K562 (cell line): ENCODE data around the gene HYPK. TPM values are rescaled to one million over a fixed set of nuclear protein-coding genes. Genes with fewer than 3 reads are reported as not detected.

Source experiments
- ETS2 ChIP-seq: IDR thresholded peaks from 2 replicates; pipeline ENCODE4 v1.6.1; 2016; ENCODE audit warnings: borderline replicate concordance, missing genetic modification characterization, mild to moderate bottlenecking, moderate library complexity, missing compliant biosample characterization; ENCODE audit not compliant: poor library complexity, severe bottlenecking
- GATA2 ChIP-seq: sonication (generic); formaldehyde crosslinking; IDR thresholded peaks from 2 replicates; pipeline ENCODE4 v1.4.0; 2020; ENCODE audit warnings: mild to moderate bottlenecking, missing genetic modification reagents
- HNRNPLL ChIP-seq: fragments of 200-400 bp; formaldehyde crosslinking; IDR thresholded peaks from 2 replicates; pipeline ENCODE4 v1.6.1; 2017; ENCODE audit warnings: low read length, low read depth, mild to moderate bottlenecking; ENCODE audit not compliant: poor library complexity, severe bottlenecking
- ILF3 ChIP-seq: fragments of 450-650 bp; IDR thresholded peaks from 2 replicates; pipeline ENCODE4 v1.6.1; 2018; ENCODE audit warnings: antibody characterized with exemption, mild to moderate bottlenecking, moderate library complexity, borderline replicate concordance
- NFYB ChIP-seq: IDR thresholded peaks from 2 replicates; pipeline ENCODE4 v1.6.1; 2011; ENCODE audit warnings: mild to moderate bottlenecking, moderate library complexity; ENCODE audit not compliant: insufficient read length; ENCODE audit errors: extremely low read depth
- PHB ChIP-seq: fragments of 250-450 bp; sonication (Bioruptor Pico); IDR thresholded peaks from 2 replicates; pipeline ENCODE4 v1.5.0; 2021
- PHF20 ChIP-seq: fragments of 450-650 bp; IDR thresholded peaks from 2 replicates; pipeline ENCODE4 v1.6.1; 2018; ENCODE audit not compliant: partially characterized antibody
- TARDBP ChIP-seq: fragments of 450-650 bp; IDR thresholded peaks from 2 replicates; pipeline ENCODE4 v1.6.1; 2016
- TEAD4 ChIP-seq, 2 experiments: sonication (generic) in 1 of 2; formaldehyde crosslinking in 1 of 2; IDR thresholded peaks; 2 replicates each; pipeline versions ENCODE4 v1.6.1 to v1.8.0; 2012 to 2022; ENCODE audit warnings: borderline replicate concordance in 1 of 2, inconsistent platforms in 1 of 2, low read length in 1 of 2, mild to moderate bottlenecking in 1 of 2, missing genetic modification reagents in 1 of 2
- ZFX ChIP-seq: sonication (generic); formaldehyde crosslinking; IDR thresholded peaks from 2 replicates; pipeline ENCODE4 v1.8.0; 2022; ENCODE audit warnings: mild to moderate bottlenecking, missing genetic modification reagents, moderate library complexity
- ZNF124 ChIP-seq: sonication (generic); formaldehyde crosslinking; IDR thresholded peaks from 2 replicates; pipeline ENCODE4 v1.8.1; 2022; ENCODE audit warnings: missing genetic modification reagents
- ZNF133 ChIP-seq: fragments of 250-450 bp; sonication (Bioruptor Pico); IDR thresholded peaks from 2 replicates; pipeline ENCODE4 v1.4.0; 2020; ENCODE audit warnings: mild to moderate bottlenecking
- ZNF717 ChIP-seq: fragments of 250-450 bp; sonication (Bioruptor Pico); IDR thresholded peaks from 2 replicates; pipeline ENCODE4 v1.5.0; 2021
- polyA plus RNA-seq, 8 experiments: library from polyadenylated mRNA; depleted of rRNA in 4 of 8; stranded (reverse) in 5 of 8; unstranded in 3 of 8; fragments of >200 nt; fragmentation: Nextera tagmentation in 2 of 8; fragmentation: Illumina TruSeq in 1 of 8; extraction: Ambion mirVana in 2 of 8; extraction: Trizol in 1 of 8; gene quantifications; 2 replicates each; pipeline versions ENCODE4 v1.2.1 to v1.2.3, GENCODE V29; 2011 to 2014; ENCODE audit warnings: inconsistent platforms in 1 of 8, missing spikeins in 1 of 8
- total RNA-seq, 7 experiments: library from RNA; depleted of rRNA in 6 of 7; stranded (reverse); fragments of >200 nt in 6 of 7; fragmentation: Illumina TruSeq in 2 of 7; extraction: Trizol in 2 of 7; gene quantifications; 2 replicates each; pipeline versions ENCODE4 v1.2.1 to v1.2.3, GENCODE V29; 2011 to 2021; ENCODE audit warnings: low replicate concordance in 1 of 7
- TF ChIP-seq, protein P1 (sequence below): sonication (generic); formaldehyde crosslinking; IDR thresholded peaks from 2 replicates; pipeline ENCODE4 v1.9.0; 2022; ENCODE audit warnings: mild to moderate bottlenecking, missing genetic modification reagents
- TF ChIP-seq, protein P2 (sequence below): fragments of 250-450 bp; sonication (Bioruptor Pico); IDR thresholded peaks from 2 replicates; pipeline ENCODE4 v1.5.0; 2022; ENCODE audit warnings: mild to moderate bottlenecking
- TF ChIP-seq, protein P3 (sequence below): sonication (generic); formaldehyde crosslinking; IDR thresholded peaks from 2 replicates; pipeline ENCODE4 v1.8.0; 2022; ENCODE audit warnings: mild to moderate bottlenecking, missing genetic modification reagents
- TF ChIP-seq, protein P4 (sequence below): sonication (generic); formaldehyde crosslinking; IDR thresholded peaks from 2 replicates; pipeline ENCODE4 v1.8.1; 2023; ENCODE audit warnings: mild to moderate bottlenecking, missing genetic modification reagents
- TF ChIP-seq, protein P5 (sequence below): sonication (generic); formaldehyde crosslinking; IDR thresholded peaks from 2 replicates; pipeline ENCODE4 v1.8.1; 2023; ENCODE audit warnings: mild to moderate bottlenecking, missing genetic modification reagents
- TF ChIP-seq, protein P6 (sequence below): fragments of 450-650 bp; IDR thresholded peaks from one replicate; pipeline ENCODE4 v1.6.1; 2018; ENCODE audit warnings: mild to moderate bottlenecking, moderate library complexity; ENCODE audit not compliant: partially characterized antibody

Gene HYPK
- total and polyA plus RNA-seq, 9 of the 15 experiments (the other 6 are each of a cell fraction or from before 2014, with no cell fraction given) = 7.2 to 28.0 (median 21.1) TPM

DNA sequence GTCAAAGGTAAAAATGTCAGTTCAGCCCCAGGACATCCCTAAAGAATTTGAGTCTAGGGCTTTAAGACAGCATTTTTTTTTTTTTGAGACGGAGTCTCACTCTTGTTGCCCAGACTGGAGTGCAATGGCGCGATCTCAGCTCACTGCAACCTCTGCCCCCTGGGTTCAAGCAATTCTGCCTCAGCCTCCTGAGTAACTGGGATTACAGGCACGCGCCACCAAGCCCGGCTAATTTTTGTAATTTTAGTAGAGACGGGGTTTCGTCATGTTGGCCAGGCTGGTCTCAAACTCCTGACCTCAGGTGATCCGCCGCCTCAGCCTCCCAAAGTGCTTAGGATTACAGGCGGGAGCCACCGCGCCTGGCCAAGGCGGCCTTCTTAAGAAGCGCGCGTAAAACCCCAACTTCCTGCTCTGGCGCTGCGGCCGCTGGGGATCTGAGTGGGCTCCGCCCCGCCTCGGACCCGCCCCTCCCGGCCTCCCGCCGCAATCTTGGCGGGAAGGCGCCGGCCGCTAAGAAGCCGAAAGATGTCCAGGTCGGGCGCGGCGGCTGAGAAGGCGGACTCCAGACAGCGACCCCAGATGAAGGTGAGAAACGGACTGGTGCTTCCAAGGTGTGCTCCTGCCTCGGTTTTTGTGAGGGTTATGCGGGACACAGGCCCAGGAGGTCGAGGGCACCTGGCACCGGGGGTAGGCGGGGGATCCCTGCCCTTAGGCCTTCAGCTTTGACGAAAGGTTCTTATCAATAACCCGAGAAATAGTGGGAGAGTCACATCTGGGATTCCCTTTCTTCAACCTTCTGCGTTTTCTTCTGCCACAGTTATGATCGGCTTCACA lies 26.3 kb downstream of the HYPK start, which contains the start of gene WDR76 (continued):
- TF ChIP-seq, protein P1, sequence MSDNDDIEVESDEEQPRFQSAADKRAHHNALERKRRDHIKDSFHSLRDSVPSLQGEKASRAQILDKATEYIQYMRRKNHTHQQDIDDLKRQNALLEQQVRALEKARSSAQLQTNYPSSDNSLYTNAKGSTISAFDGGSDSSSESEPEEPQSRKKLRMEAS = peak; percentile 85
- TF ChIP-seq, protein P2, sequence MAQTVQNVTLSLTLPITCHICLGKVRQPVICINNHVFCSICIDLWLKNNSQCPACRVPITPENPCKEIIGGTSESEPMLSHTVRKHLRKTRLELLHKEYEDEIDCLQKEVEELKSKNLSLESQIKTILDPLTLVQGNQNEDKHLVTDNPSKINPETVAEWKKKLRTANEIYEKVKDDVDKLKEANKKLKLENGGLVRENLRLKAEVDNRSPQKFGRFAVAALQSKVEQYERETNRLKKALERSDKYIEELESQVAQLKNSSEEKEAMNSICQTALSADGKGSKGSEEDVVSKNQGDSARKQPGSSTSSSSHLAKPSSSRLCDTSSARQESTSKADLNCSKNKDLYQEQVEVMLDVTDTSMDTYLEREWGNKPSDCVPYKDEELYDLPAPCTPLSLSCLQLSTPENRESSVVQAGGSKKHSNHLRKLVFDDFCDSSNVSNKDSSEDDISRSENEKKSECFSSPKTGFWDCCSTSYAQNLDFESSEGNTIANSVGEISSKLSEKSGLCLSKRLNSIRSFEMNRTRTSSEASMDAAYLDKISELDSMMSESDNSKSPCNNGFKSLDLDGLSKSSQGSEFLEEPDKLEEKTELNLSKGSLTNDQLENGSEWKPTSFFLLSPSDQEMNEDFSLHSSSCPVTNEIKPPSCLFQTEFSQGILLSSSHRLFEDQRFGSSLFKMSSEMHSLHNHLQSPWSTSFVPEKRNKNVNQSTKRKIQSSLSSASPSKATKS = no peak
- TF ChIP-seq, protein P3, sequence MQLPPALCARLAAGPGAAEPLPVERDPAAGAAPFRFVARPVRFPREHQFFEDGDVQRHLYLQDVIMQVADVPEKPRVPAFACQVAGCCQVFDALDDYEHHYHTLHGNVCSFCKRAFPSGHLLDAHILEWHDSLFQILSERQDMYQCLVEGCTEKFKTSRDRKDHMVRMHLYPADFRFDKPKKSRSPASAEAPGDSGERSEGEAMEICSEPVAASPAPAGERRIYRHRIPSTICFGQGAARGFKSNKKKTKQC = peak; percentile 81
- TF ChIP-seq ZNF717 (CRISPR knock-in tag) = no peak
- TF ChIP-seq, protein P4, sequence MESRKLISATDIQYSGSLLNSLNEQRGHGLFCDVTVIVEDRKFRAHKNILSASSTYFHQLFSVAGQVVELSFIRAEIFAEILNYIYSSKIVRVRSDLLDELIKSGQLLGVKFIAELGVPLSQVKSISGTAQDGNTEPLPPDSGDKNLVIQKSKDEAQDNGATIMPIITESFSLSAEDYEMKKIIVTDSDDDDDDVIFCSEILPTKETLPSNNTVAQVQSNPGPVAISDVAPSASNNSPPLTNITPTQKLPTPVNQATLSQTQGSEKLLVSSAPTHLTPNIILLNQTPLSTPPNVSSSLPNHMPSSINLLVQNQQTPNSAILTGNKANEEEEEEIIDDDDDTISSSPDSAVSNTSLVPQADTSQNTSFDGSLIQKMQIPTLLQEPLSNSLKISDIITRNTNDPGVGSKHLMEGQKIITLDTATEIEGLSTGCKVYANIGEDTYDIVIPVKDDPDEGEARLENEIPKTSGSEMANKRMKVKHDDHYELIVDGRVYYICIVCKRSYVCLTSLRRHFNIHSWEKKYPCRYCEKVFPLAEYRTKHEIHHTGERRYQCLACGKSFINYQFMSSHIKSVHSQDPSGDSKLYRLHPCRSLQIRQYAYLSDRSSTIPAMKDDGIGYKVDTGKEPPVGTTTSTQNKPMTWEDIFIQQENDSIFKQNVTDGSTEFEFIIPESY (CRISPR knock-in tag) = peak; percentile 34; the same call in 1 of the 2 replicates
- no peak for TF ChIP-seq ETS2 (tag)
- TF ChIP-seq ZNF133 (CRISPR knock-in tag) = no peak
- TF ChIP-seq TARDBP = no peak
- peak; percentile 51 for TF ChIP-seq PHF20
- TF ChIP-seq ZFX (CRISPR knock-in tag) = peak; percentile 67
- TF ChIP-seq PHB = no peak
- no peak for TF ChIP-seq NFYB
- TF ChIP-seq, protein P5, sequence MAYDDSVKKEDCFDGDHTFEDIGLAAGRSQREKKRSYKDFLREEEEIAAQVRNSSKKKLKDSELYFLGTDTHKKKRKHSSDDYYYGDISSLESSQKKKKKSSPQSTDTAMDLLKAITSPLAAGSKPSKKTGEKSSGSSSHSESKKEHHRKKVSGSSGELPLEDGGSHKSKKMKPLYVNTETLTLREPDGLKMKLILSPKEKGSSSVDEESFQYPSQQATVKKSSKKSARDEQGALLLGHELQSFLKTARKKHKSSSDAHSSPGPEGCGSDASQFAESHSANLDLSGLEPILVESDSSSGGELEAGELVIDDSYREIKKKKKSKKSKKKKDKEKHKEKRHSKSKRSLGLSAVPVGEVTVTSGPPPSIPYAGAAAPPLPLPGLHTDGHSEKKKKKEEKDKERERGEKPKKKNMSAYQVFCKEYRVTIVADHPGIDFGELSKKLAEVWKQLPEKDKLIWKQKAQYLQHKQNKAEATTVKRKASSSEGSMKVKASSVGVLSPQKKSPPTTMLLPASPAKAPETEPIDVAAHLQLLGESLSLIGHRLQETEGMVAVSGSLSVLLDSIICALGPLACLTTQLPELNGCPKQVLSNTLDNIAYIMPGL (CRISPR knock-in tag) = 0 out of 2 replicates have a peak, but pooled peaks have one; percentile 37
- TF ChIP-seq ILF3 = no peak
- no peak for TF ChIP-seq TEAD4 (IDR thresholded peaks at IDR 0.05; ENCODE audit: low read length)
- no peak for TF ChIP-seq TEAD4 (CRISPR knock-in tag; IDR thresholded peaks at IDR 0.05; ENCODE audit: borderline replicate concordance)
- no peak for TF ChIP-seq ZNF124 (CRISPR knock-in tag)
- TF ChIP-seq, protein P6, sequence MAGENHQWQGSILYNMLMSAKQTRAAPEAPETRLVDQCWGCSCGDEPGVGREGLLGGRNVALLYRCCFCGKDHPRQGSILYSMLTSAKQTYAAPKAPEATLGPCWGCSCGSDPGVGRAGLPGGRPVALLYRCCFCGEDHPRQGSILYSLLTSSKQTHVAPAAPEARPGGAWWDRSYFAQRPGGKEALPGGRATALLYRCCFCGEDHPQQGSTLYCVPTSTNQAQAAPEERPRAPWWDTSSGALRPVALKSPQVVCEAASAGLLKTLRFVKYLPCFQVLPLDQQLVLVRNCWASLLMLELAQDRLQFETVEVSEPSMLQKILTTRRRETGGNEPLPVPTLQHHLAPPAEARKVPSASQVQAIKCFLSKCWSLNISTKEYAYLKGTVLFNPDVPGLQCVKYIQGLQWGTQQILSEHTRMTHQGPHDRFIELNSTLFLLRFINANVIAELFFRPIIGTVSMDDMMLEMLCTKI = no peak
- TF ChIP-seq HNRNPLL = peak; percentile 86
- no peak for TF ChIP-seq GATA2 (CRISPR knock-in tag)
